Aorta (tissue), 5 donors: ENCODE data around the gene NELL1. TPM values are rescaled to one million over a fixed set of nuclear protein-coding genes. Genes with fewer than 3 reads are reported as not detected.

Experiments used
- ATAC-seq: fragments of 200-7000 bp; cut with Tn5 transposase; one replicate; pipeline ENCODE4 v1.9.1; 2022; ENCODE audit warnings: moderate library complexity; ENCODE audit not compliant: low FRiP score
- DNase-seq, 2 donors: peaks; one replicate each; pipeline ENCODE4 v3.0.0-alpha.2; 2020
- H3K27ac ChIP-seq, 2 donors: one replicate each; pipeline ENCODE4 v1.5.1; 2013; ENCODE audit warnings: low read length in 2 of 2, mild to moderate bottlenecking in 2 of 2, moderate library complexity in 2 of 2, control low read depth in 1 of 2, inconsistent platforms in 1 of 2, low read depth in 1 of 2
- H3K27me3 ChIP-seq, 2 donors: one replicate each; pipeline ENCODE4 v1.6.1; 2013; ENCODE audit warnings: control low read depth in 1 of 2, low read length in 1 of 2, mild to moderate bottlenecking in 1 of 2, moderate library complexity in 1 of 2; ENCODE audit not compliant: insufficient read depth in 2 of 2, control insufficient read depth in 1 of 2
- H3K36me3 ChIP-seq, 2 donors: one replicate each; pipeline ENCODE4 v1.6.1; 2013; ENCODE audit warnings: control low read depth in 1 of 2, low read length in 1 of 2, mild to moderate bottlenecking in 1 of 2; ENCODE audit not compliant: insufficient read depth in 2 of 2, control insufficient read depth in 1 of 2
- H3K4me1 ChIP-seq, 2 donors: one replicate each; pipeline ENCODE4 v1.6.1; 2013; ENCODE audit warnings: low read length in 2 of 2, control low read depth in 1 of 2, mild to moderate bottlenecking in 1 of 2, moderate library complexity in 1 of 2; ENCODE audit not compliant: insufficient read depth in 2 of 2, control insufficient read depth in 1 of 2
- H3K4me3 ChIP-seq, 2 donors: one replicate each; pipeline ENCODE4 v1.5.1; 2013; ENCODE audit warnings: low read length in 2 of 2, control low read depth in 1 of 2, mild to moderate bottlenecking in 1 of 2
- H3K9me3 ChIP-seq: one replicate; pipeline ENCODE4 v1.6.1; 2013; ENCODE audit warnings: mild to moderate bottlenecking, low read length; ENCODE audit not compliant: control insufficient read depth
- WGBS, 2 donors: extraction: QIAGEN DNeasy Blood & Tissue Kit; methylation state at CpG; one replicate each; pipeline ENCODE4 v1.1.7; 2013; 5-methylcytosine and 5-hydroxymethylcytosine counted together
- intact Hi-C, 2 donors: fragments of 100-400 bp; cut with DNase I; formaldehyde crosslinking; loops; one replicate each; pipeline versions ENCODE4 v1.14.2 to v1.15.0; 2022
- polyA plus RNA-seq, 2 donors: library from polyadenylated mRNA; stranded (reverse); fragments of 200-250 nt; gene quantifications; one replicate each; pipeline ENCODE4 v1.2.3, GENCODE V29; 2013
- total RNA-seq, 2 donors: library from RNA; stranded (reverse); fragmentation: NEBNext Ultra II Directional; extraction: Animal tissue kit (Norgen Biotek cat#: 25700); gene quantifications; one replicate each; pipeline ENCODE4 v1.2.1, GENCODE V29; 2021
- donor health status: healthy with polysubstance abuse.
- donor health status: Bipolar disorder and iron deficiency.
- donor health status: DM: no; HTN: no; CAD: no.
- donor health status: DM: no; HTN: no; CAD: no.
- donor health status: DM: yes; HTN: yes; CAD: no.

Gene NELL1
- total and polyA plus RNA-seq, 4 donors = 0.88 TPM; not detected in 3

- intact Hi-C loops = no loop called here
- Histone ChIP-seq H3K27ac (no peak overlapping the region), H3K27me3 (no peaks in the 10 kb centered on the region), H3K4me3 (no peak overlapping the region), H3K4me1 (no peaks in the 10 kb centered on the region), H3K36me3 (no peaks in the 10 kb centered on the region), H3K9me3 (no peaks in the 10 kb centered on the region)
- DNase-seq = no peak
- WGBS, 2 donors = 35 to 69% methylated on average over 1 of the region's 1 CpG
- ATAC-seq = no peak
These were observed 441.0 kb downstream of the NELL1 start for GRCh38 chr11:21110415-21110814.

DNA sequence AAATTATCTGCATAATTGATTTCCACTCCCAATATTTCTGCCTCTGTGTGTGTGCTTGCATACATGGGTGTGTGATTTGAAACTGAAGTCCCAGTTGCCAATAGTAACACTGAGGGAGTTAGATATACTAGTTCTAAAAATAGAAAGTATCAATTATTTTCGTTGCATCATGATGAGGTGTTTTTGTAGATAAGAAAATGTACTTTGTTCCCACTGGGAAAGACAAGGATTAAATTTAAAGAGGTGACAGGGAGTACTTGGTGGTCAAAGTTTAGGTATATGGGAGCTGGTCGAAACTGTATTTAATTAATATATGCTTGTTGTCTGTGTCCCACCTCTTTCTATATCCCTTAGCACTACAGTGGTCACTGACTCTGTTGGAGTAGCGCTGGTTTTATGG lies 444.5 kb downstream of the NELL1 start:
- no peak for DNase-seq
- intact Hi-C loops = no loop called here
- Histone ChIP-seq H3K27me3 (no peaks in the 10 kb centered on the region), H3K27ac (no peak overlapping the region), H3K4me1 (no peaks in the 10 kb centered on the region), H3K4me3 (no peak overlapping the region), H3K36me3 (no peaks in the 10 kb centered on the region), H3K9me3 (no peaks in the 10 kb centered on the region)
- 62 to 72% methylated on average over 3 of the region's 3 CpGs for WGBS, 2 donors
- no peak for ATAC-seq

DNA sequence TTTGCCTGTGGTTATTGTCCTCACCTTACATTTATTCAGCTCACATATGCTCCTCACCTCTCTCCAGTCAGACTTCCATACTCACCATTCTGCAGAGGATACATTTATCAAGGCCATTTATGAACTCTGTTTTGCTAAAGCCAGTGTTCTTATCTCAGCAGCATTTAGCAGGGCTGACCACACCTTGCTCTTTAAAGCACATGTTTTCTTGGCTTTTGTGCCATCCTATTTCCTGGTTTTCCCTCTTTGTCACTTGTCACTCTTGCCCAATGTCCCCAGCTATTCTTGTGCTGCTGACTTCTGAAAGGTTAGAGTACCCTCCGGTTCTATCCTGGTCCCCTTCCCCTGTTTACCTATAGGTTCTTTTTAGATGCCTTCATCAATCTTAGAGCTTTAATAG lies 446.6 kb downstream of the NELL1 start:
- ATAC-seq (no peak), DNase-seq (no peak)
- Histone ChIP-seq H3K4me1 (no peaks in the 10 kb centered on the region), H3K9me3 (no peaks in the 10 kb centered on the region), H3K27me3 (peaks cover 0 to 1% of the 10 kb centered on the region in 2 donors), H3K27ac (no peak overlapping the region), H3K36me3 (no peaks in the 10 kb centered on the region), H3K4me3 (no peak overlapping the region)
- intact Hi-C loops = no loop called here
- 73 to 92% methylated on average over 1 of the region's 1 CpG for WGBS, 2 donors

GRCh38 chr11:21119411-21119810 lies 450.0 kb downstream of the NELL1 start:
- Histone ChIP-seq H3K9me3 (no peaks in the 10 kb centered on the region), H3K4me1 (no peaks in the 10 kb centered on the region), H3K36me3 (no peaks in the 10 kb centered on the region), H3K4me3 (no peak overlapping the region), H3K27ac (no peak overlapping the region), H3K27me3 (peaks cover 0 to 1% of the 10 kb centered on the region in 2 donors)
- no peak for ATAC-seq
- no peak for DNase-seq
- intact Hi-C loops = no loop called here
- WGBS, 2 donors = 2 to 6% methylated on average over 3 of the region's 3 CpGs

- DNase-seq (no peak), ATAC-seq (no peak)
- Histone ChIP-seq H3K4me1 (no peaks in the 10 kb centered on the region), H3K9me3 (no peaks in the 10 kb centered on the region), H3K36me3 (no peaks in the 10 kb centered on the region), H3K27ac (no peak overlapping the region), H3K4me3 (no peak overlapping the region), H3K27me3 (peaks cover 0 to 1% of the 10 kb centered on the region in 2 donors)
- 97% methylated on average over 1 of the region's 1 CpG for WGBS, 2 donors
- intact Hi-C loops = no loop called here
These were observed 452.6 kb downstream of the NELL1 start for GRCh38 chr11:21121991-21122390.

DNA sequence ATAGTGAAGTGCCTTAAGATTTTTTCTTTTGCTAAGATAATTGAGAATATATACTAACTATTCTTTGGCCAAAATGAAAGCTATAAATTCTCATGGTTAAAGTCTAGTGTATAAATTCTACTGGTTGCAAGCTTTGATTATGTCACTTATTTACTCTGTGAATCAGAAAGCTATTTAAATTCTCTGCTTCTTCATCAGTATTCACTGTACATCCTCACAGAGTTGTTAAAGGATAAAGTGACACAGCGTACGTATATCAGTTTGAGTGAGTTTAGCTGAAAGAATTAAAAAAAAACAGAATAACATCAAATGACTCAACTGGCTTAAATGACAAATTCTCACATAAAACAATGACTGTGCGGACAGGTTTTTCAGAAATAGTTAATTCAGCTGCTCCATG lies 453.1 kb downstream of the NELL1 start:
- H3K4me3 ChIP-seq = no peak overlapping the region
- no peaks in the 10 kb centered on the region for H3K36me3 ChIP-seq
- peaks cover 0 to 1% of the 10 kb centered on the region in 2 donors for H3K27me3 ChIP-seq
- H3K4me1 ChIP-seq = no peaks in the 10 kb centered on the region
- ATAC-seq = no peak
- no peak overlapping the region for H3K27ac ChIP-seq
- 65 to 83% methylated on average over 3 of the region's 3 CpGs for WGBS, 2 donors
- DNase-seq = no peak
- intact Hi-C loops = no loop called here
- H3K9me3 ChIP-seq = no peaks in the 10 kb centered on the region

- H3K27ac ChIP-seq = no peak overlapping the region
- no peak for DNase-seq
- intact Hi-C loops = no loop called here
- ATAC-seq = no peak
- no peaks in the 10 kb centered on the region for H3K27me3 ChIP-seq
- H3K36me3 ChIP-seq = no peaks in the 10 kb centered on the region
- WGBS, 2 donors = 83 to 87% methylated on average over 11 of the region's 11 CpGs
- no peaks in the 10 kb centered on the region for H3K9me3 ChIP-seq
- no peak overlapping the region for H3K4me3 ChIP-seq
- no peaks in the 10 kb centered on the region for H3K4me1 ChIP-seq
These were observed 462.8 kb downstream of the NELL1 start for GRCh38 chr11:21132146-21132720.

DNA sequence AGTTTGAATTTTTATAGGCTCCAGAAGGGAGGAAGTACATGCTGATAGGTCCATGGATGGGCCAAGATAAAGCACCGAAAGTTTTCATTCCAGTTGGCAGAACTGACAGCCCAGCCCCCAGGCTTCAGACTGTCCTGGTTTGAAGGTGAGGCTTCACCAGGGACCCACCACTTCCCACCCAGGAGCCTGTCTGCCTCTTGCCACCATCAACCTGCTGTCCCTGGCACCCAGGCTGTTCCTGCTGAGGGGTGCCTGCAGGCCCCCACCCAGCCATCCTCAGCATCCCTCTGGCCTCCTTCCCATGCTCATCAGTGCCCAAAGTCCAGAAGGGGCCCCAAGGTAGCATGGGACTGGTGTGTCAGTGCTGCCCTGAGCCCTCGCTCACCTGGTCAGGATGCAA lies 463.9 kb downstream of the NELL1 start:
- H3K36me3 ChIP-seq = no peaks in the 10 kb centered on the region
- no peak for DNase-seq
- no peak for ATAC-seq
- 81 to 83% methylated on average over 2 of the region's 2 CpGs for WGBS, 2 donors
- intact Hi-C loops = no loop called here
- H3K9me3 ChIP-seq = no peaks in the 10 kb centered on the region
- H3K27ac ChIP-seq = no peak overlapping the region
- no peaks in the 10 kb centered on the region for H3K27me3 ChIP-seq
- H3K4me1 ChIP-seq = no peaks in the 10 kb centered on the region
- H3K4me3 ChIP-seq = no peak overlapping the region

GRCh38 chr11:21133722-21134121 lies 464.3 kb downstream of the NELL1 start:
- intact Hi-C loops = no loop called here
- 82 to 88% methylated on average over 6 of the region's 6 CpGs for WGBS, 2 donors
- Histone ChIP-seq H3K4me3 (no peak overlapping the region), H3K9me3 (no peaks in the 10 kb centered on the region), H3K27ac (no peak overlapping the region), H3K4me1 (no peaks in the 10 kb centered on the region), H3K27me3 (no peaks in the 10 kb centered on the region), H3K36me3 (no peaks in the 10 kb centered on the region)
- DNase-seq (no peak), ATAC-seq (no peak)
